T-helper 9 cell (primary cell): ENCODE results near the gene FTO.
"Not testable (repeated sequence)": the region's sequence is repeated elsewhere in the genome, so short reads cannot be mapped to it uniquely, and the experiment has no call there.

Experiments
- DNase-seq: peaks from one replicate; pipeline ENCODE4 v3.0.0-alpha.2; 2020
- total RNA-seq, 2 donors: gene quantifications; one replicate each; lab custom pipeline; 2026; lab: John Stamatoyannopoulos, UW

Gene FTO
- total RNA-seq, result 47.3 to 57.6 reads per million in 2 donors

DNA sequence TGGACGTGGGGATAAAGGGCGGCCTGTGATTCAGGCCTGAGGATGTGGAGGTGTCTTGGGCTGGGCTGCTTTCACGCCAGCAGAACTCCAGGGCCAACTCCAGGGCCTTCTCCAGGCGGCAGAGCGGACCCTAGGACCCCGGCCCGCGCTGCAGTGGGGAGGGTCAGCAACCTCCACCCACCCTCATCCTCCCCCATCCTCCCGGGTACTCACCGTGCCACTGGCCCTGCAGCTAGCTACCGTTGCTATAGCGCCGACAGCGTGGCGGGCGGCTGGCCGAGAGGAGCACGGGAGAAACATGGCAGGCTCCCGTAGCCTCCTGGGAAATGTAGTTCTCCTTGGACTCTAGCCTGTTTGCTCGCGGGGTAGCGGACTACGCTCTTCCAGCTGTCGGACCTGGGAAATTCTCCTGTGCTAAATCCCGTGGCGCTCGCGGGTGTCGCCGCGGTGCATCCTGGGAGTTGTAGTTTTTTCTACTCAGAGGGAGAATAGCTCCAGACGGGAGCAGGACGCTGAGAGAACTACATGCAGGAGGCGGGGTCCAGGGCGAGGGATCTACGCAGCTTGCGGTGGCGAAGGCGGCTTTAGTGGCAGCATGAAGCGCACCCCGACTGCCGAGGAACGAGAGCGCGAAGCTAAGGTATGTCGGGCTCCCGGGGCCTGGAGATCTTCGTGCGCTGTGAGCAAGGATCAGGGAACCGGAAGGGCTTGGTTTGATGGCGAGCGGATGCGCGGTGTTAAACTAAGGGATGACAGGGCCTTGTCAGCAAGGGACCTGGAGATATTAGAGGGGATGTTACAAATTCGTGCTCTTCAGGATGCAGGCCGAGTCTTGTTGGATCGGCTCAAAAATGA lies at the start of gene FTO, which contains the start of gene RPGRIP1L:
TSS of gene FTO (plus strand) at position 567 of the 855 bp plus-strand sequence.
TSS of gene RPGRIP1L (minus strand) at position 270 of the 855 bp plus-strand sequence. CDS start 3,136 bp downstream, outside the sequence.
- DNase-seq, result peak; percentile 98

DNA sequence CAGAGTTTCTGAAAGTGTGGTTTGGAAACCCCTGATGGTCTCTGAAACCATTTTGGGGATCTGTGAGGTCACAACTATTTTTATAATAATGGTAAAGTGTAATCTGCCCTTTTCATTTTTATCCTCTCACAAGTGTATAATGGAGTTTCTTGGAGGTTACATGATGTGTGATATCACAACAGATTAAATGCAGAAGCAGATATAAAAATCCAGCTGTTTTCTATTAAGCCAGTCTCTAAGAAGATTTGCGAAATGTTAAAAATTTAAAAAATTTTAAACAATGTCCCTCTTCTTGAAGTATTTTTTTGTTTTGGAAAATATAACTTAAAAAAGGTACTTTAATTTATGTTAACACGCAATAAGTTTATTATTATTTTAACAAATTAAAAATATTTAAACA lies 49.0 kb upstream of the FTO start:
- DNase-seq, result no peak

DNA sequence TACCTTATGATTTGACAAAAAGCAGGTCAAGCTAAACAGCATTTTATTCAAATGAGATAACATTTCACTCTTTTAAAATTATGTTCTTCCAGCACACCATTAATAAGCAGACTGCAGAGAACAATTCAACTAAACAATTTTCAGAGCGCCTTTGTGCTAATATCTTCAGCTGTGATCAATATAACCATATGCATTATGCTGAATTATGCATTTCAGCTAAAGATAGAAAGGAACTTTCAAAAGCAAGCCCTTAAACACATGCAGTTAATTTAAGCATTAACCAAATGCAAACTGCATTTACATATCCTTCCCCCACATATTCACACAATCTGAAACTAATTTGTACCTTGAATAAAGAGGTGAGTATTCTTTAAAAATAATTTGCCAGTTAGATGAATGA lies 41.9 kb upstream of the FTO start:
- DNase-seq, result no peak

DNA sequence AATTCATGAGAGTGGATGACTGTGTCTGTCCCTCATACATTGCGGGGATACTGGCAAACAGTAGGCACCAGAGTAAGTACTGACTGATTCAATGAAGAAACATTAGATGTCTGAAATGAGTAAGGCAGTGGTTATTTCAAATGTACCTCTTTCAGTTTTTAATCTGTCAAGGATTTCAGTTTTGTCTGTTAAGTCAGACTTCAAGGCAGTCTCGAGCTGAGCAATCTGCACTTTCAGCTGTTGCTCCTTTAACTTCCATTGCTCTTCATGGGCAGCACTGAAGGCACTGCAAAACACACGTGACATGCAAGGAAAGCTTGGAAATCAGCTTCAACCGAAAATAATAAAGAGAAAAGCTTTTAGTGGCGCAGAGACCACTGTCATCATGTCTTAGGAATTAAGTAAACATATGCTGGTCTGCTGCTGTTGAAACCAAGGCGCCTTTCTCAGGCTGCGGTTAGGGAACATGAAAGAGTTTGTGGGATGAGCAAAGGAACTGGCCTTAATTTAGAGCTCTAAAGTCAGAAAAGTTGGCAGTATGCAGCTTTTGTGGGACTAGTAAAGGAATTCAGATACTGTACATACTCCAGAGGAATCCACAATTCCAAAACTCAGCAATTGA lies 39.1 kb upstream of the FTO start:
- DNase-seq, result no peak

DNA sequence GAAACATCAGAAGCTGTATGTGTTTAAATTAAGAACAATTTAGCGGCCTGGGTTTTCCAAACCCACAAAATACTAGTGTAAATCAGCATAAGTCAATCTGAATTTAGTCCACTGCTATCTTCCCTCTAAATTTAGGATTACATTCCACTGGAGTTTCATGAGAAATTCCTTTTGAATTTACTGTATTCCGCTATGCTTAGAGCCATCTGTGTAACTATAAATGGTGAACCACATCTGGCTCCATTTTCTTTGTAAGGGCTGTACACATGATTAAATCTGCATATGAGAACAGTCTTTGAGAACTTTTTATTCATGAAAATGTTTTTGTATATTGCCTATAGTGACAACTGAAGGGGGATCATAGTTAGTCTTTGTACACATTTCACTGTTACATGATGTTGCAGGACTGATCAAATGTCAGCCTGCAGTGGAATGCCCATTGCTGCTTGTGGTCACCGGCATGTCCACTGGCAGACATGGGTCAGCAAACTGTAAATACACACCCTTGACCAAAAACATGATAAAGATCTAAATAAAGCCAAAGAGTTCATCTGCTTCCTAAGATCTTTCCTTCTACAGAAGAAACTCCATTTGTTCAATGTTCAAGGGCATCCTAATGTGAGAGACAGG lies 37.1 kb upstream of the FTO start:
- DNase-seq, result no peak

DNA sequence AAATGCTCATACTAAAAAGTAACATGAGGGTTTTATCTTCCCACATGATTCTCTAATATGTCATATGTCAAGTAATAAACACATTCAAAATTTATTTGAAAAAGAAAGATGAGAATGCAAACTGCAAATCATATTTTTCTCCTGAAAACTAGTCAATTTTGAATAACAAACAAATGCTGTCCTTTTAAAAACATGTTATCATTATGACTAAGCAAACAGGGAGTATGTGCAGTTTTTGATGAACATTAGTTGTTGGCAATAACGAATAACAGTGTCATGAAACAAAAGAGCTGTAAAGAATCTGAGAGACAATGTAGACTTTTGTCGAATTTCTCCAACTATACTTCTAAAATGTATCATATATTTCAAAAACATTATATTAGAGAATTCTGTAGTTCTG lies 35.1 kb upstream of the FTO start:
- DNase-seq, result no peak

DNA sequence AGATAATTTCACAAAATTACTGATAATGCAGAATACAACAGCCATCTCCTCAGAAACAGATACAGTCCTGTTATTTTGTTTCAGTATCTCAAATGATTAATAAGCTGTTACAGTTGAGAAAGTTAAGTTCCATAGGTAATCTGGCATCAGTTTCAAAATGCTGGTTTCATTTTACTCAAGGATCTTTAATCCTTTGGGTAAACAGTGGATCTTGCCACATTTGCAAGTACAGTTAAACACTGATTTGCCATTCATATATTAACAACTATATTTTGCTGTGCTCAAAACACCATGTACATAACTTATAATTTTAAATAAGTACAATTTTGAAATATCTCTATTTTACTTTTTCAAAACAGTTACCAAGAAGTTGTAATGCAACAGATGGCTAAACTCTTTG lies 31.5 kb upstream of the FTO start:
- DNase-seq, result no peak

DNA sequence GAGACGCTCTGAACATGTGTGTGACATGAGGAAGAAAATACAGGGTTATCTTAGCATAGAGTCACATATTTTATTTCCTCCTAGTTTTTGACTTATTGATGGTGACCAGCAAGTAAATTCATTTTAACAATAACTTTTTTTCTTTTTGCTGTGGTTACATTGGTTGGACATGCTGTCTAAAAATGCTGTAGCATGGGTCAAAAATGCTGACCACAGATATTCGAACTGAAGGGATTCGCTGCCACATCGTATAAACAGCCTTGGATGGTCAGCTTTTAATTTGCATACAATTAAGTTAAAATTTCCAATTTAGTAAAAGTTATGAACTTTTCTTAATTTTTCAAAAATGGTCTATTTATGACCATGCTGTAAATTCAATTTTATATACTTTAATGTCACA lies 30.8 kb upstream of the FTO start:
- no peak for DNase-seq

DNA sequence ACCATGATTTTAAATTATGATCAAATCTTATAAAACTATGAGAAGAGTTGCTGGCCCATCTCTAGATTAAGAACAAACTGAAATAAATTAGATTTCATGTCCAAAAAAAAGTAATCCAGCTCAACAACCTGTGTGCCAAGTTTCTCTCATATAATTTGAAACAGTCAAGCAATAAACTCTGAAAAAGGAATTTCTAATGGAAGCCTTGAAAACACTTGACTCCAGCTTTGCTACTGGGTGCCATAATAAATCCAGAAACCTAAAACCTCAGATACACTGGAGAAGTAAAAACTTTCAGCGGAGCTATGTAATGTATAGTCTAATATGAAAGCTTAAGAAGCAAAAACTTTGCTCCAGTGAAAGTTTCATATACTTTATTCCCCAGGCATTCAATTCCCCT lies 25.8 kb upstream of the FTO start:
- no peak for DNase-seq

DNA sequence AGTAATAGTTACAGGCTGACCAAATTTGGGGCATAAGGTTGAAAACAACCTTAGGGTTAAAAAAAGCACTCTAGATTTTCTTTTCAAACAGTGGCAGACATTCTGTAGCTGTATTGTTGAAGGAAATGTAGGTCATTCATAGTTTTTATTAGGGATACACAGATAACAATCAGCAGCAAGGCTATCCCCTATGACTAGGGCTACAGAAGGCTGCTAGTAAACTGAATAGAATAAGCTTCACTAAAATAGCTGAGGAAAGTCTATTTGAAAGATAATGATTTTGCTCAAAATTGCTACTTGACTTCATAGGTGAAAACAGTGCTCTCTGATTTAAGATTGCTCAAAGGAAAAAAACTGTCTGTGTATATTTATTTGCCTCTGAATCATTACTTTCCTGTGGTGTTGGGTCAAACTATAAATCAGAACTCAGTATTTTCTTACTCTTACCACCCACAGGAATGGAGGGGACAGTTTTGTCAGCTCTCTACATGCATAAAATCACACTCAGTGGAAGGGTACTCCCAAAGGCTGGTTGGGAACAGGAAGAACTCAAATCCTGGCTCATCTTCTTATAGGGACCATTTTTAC lies 25.1 kb upstream of the FTO start:
- DNase-seq, result no peak

DNA sequence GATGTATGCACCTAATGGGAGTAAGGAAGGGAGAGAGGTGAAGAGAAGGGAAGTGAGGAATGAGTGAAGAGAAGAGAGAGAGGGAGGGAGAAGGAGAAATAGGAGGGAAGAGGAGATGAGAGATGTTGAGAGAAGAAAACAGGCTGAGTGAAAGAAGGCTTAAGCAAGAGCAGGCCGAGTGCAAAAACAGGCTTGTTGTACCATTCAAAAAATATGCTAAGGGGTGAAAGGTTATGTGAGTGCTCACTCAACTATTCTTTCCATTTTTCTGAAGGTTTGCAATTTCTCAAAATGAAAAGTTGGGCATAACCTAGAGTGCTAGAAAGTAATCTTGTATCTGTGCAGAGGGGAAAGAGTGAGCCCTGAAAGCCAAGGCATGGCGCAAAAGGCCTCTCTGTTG lies 23.2 kb upstream of the FTO start:
- no peak for DNase-seq

DNA sequence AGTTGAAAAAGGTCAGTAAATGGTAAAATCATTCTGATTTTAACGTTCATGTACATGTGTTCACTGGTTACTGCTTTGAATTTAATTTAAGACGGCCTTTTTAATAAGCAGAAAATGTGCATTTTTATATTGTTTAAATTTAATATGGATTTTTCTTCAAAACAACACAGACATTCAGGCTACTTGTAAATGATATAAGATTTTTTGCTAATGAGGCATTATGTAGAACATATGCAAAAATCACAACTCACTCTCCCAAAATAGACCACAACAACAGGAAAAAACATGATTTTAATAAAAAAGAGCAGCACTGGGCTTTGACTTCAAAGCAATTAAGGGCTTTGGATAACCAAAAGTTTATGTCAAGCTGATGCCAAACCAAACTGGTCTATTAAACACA lies 22.6 kb upstream of the FTO start:
- no peak for DNase-seq

DNA sequence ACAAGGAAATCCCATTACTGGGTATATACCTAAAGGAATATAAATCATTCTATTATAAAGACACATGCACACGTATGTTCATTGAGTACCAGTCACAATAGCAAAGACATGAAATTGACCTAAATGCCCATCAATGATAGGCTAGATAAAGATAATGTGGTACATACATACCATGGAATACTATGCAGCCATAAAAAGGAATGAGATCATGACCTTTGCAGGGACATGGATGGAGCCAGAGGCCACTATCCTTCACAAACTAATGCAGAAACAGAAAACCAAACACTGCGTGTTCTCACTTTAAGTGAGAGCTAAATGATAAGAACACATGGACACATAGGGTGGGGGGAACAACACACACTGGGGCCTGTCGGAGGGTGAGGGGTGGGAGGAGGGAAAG lies 18.6 kb upstream of the FTO start:
- DNase-seq, result not testable (repeated sequence)

DNA sequence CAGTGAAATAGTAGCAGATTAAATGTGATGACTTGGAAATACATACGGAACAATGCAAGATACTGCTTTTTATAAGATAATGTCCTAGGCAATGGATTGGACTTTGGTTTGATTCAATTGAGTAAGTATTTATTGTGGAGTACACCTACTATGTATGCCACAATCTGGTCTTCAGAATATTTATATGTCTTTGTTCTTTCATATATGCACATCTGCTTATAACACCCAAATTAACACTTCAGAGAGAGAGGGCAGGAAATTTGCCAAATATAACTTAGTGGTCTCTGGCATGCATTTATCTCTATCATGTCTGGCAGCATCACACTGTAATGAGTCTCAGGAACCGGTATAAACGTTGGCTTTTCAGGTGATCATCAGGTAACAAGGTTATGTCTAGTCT lies 17.2 kb upstream of the FTO start:
- DNase-seq, result no peak

DNA sequence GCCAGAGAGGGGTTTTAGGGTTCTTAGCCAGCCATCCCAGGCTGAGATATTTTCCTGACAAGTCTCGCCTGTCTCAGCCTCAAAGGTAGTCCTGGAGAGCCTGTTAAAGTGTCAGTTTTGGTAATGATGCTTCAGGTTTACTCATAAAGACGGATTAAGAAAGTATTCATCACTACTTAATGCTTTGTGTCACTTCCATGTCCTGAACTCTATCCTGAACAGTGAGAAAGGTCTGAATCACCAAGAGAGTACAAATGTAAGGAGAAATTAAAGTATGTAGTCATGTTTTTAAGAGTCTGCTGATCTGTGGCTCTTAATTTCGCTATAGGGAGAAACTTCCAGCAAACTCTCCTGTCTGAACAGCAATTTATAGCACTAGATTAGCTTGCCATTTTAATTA lies 14.3 kb upstream of the FTO start:
- no peak for DNase-seq

DNA sequence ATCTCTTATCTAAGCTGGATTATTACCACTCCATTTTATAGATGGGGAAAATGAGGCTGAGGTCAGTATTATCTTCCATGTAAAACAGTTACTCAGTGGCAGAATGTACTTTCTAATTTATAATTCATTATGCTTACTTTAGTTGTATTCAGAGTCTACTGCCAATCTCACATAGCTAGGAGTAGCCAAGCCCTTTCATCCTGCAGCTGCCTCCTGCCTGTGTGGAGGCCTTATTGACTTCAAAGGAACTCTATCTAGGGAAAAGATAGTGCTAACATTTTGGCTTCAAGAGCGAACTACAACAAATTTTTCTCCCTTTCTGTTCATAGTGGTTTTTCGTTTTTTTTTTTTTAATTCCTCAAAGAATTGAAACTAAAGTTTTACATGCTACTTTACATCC lies 13.2 kb upstream of the FTO start:
- no peak for DNase-seq

DNA sequence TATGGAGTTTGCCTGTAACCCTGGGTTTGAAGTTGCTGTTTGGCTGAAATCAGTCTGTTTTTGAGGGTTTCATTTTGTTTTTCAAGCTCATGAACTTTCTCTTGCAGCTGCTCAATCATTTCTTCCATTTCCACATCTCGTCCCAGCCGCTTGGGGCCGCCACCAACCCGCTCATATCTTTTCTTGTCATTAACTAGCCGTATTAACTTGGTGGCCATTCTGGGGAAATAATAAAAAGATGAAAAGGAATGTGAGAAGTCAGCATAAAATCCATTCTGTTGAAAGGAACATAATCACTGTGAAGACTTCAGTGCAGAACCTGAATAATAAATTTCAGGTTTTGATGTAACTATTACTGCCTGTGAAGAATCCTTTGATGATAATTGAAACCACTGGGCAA lies 11.8 kb upstream of the FTO start:
- no peak for DNase-seq

DNA sequence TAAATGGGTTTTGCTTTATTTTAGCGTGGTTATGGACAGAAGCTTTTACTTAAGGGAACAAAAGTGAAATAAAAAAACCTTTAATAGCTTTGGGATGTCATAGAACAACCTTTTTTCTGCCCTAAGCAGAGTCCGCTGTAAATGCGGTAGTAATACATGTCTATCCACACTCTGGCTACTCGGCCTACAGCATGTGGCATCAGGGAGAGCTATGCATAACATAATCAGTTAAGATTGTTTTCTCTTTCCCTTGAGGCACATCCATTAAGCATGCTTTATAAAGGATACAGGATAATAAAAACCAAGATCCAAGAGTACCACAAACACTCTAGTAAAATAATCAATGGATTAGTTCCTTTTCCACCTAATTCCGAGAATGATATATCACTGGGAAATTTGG lies 10.6 kb upstream of the FTO start:
- no peak for DNase-seq

DNA sequence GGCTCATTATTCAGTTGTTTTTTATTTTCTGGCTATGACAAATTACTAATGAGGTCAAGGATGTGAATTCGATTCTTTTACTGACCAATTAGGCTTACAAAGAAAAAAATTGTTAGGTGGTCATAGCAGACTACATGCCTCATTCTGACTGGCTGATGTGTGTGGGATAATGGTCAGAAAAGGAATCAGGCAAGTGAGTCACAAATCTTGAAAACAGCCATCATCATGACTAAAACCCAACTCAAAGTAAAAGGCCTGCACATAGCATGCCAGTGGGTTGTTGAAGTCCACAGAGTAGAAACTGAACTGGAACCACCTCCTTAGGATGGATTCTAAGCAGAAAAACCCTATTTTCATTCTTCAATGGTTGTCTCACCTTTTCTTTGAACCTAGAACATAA lies 8.9 kb upstream of the FTO start:
- no peak for DNase-seq

DNA sequence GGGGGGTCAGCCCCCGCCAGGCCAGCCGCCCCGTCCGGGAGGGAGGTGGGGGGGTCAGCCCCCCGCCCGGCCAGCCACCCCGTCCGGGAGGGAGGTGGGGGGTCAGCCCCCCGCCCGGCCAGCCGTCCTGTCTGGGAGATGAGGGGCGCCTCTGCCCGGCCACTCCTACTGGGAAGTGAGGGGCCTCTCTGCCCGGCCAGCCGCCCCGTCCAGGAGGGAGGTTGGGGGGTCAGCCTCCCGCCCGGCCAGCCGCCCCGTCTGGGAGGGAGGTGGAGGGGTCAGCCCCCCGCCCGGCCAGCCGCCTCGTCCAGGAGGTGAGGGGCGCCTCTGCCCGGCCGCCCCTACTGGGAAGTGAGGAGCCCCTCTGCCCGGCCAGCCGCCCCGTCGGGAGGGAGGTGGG lies 5.7 kb upstream of the FTO start:
- DNase-seq, result not testable (repeated sequence)

DNA sequence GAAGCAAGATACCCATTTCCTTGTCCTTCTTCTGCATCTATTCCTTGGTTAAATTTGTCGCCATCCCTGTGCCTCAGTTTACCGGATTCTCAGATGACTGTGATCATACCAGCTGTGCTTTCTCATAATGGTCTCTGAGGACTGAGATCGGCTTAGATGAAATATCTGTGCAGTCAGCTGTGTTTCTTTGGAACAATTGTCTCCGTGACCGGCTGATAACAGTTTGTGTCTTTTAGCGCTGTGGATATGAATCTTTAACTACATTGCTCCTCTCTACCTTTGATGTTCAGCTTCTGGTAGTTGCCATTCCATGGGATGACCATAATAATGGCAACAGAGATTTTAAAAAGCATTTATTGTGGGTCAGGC lies 473 bp downstream of the FTO start:
- DNase-seq, result no peak

DNA sequence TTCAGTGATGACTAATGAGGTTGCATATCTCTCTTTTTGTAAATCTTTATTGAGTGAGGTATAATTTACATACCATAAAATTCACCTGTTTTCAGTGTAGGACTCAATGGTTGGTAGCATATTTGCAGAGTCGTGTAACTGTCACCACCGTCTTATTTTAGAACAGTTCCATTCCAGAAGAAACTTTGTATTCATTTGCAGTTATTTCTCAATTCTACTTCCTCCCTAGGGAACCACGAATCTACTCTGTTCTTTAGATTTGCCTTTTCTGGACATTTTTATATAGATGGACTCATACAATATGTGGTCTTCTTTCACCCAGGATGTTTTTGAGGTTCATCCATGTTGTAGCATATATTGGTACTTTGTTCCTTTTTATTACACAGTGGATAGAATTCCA lies 3.7 kb downstream of the FTO start:
- no peak for DNase-seq

DNA sequence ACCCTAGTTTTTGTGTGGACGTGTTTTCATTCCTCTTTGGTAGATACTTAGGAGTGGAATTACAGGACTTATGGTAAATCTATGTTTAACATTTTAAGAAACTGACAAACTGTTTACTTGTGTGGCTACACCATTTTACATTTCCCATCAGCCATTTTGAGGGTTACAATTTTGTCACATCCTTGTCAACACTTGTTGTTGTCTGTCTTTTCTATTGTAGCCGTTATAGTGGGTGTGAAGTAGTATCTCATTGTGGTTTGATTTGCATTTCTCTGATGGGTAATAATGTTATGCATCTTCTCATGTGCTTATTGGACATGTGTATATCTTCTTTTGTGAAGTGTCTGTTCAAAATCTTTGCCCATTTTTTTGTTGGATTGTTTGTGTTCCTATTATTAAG lies 4.5 kb downstream of the FTO start:
- DNase-seq, result no peak

DNA sequence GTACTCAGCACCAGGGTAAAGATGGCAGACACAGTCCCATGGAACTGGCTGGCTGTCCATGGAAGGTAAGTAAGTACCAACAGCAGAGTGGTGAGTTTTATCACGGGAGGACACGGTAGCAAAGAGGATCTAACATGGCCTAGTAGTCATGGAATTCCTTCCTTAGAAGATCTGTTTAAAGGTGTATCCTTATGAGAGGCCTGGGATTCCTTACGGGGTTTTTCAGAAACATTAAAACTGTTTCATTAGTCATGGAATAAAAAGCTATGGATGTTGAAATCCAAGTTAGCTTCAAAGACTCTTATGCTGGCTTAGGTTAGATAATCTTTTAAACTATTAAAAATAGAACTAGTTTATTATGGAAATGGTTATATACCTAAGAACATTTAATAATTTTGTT lies 7.4 kb downstream of the FTO start:
- DNase-seq, result no peak
